MM.1S (cell line): ENCODE data around the gene LDLRAD4.

Experiments
- CTCF ChIP-seq: fragments of 300-600 bp; sonication (generic); IDR thresholded peaks from 2 replicates; pipeline ENCODE4 v1.5.1; 2016; ENCODE audit warnings: antibody characterized with exemption, low read length, mixed read lengths
- EZH2 ChIP-seq: fragments of 300-600 bp; sonication (generic); optimal IDR thresholded peaks from 2 replicates; pipeline ENCODE3; 2017; ENCODE audit warnings: low read depth, mild to moderate bottlenecking, antibody characterized with exemption, low read length, mixed read lengths
- EZH2phosphoT487 ChIP-seq: fragments of 300-600 bp; sonication (generic); IDR thresholded peaks from 2 replicates; pipeline ENCODE4 v1.6.1; 2018; ENCODE audit warnings: antibody characterized with exemption, low read length

- TF ChIP-seq EZH2 (no peak), CTCF (no peak), EZH2phosphoT487 (no peak)
Observed at GRCh38 chr18:13495961-13496360, 277.4 kb downstream of the LDLRAD4 start.
